ENCODE measurements around the gene NCKAP5.

DNA sequence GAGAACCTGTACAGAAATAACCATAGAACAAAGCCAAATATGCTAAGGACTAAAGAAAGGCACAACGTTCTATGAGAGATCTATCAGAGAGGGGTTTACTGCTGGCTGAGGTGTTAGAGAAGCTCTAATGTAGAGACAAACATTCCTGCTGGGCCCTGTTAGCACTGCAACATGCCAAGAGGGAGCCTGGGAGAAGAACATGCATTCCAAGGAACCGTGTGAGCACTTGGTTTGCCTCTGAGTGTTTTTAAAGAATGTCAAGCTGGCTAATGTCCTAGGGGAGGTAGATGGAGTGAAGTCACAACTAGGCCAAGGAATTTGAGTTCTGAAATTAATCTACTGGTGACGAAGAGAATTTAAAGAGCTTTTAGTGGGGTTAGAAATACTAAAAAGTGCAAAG is 514.0 kb downstream of the NCKAP5 start:
- TF ChIP-seq EZH2 (IDR thresholded peaks at IDR 0.05; ENCODE audit: insufficient read depth, poor library complexity, severe bottlenecking): no peak
- TF ChIP-seq EZH2phosphoT487 (IDR thresholded peaks at IDR 0.05; ENCODE audit: insufficient read depth, low read depth): no peak

Data from GM23248 (cell line).